ENCODE data around the gene IBA57. TPM values are rescaled to one million over a fixed set of nuclear protein-coding genes. Genes with fewer than 3 reads are reported as not detected.

Gene IBA57
- total and polyA plus RNA-seq, 2 of the 8 experiments (the other 6 are each of a cell fraction or from before 2014, with no cell fraction given), result 2.6 to 5.9 TPM

DNA sequence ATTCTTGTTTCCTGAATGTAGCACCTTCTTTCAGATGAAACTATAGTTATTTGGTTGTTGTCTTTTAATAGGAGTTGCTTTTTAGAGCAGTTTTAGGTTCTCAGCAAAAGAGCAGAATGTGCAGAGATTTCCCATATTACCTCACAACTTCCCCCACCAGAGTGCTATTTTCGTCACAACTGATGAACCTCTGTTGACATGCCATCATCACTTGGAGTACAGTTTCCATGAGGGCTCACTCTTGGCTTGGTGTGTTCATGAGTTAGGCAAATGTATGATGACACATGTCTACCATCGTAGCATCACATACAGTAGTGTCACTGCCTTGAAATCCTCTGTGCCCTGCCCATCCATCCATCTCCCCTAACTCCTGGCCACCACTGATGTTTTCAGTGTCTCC lies 3.7 kb downstream of the IBA57 start:
- H3K9me3 ChIP-seq (ENCODE audit: insufficient read depth in 2 of 2, low read depth in 1 of 2, low read length in 1 of 2), result no peaks in the 10 kb centered on the region
- no peak overlapping the region for H3K4ac ChIP-seq (replicated peaks; ENCODE audit: insufficient read length, low read depth, low read length)
- TF ChIP-seq TAF7 (optimal IDR thresholded peaks at IDR 0.05; ENCODE audit: borderline replicate concordance, low read depth, low read length), result no peak
- TF ChIP-seq TBP (IDR thresholded peaks at IDR 0.05; ENCODE audit: low read depth, low read length), result no peak
- CTCF ChIA-PET (ENCODE audit: partially characterized antibody), result interaction anchor here (3.5 kb wide), 1 partner anchor 11 kb away, joined by 14 read pairs; no protein-coding TSS in a partner anchor
- no peak overlapping the region for H3K4me3 ChIP-seq (ENCODE audit: extremely low read depth in 1 of 4, insufficient read depth in 2 of 4, low read depth in 3 of 4, low read length in 4 of 4)
- H2AK5ac ChIP-seq (ENCODE audit: low read depth, low read length), result no peak overlapping the region
- no peaks in the 10 kb centered on the region for H3K36me3 ChIP-seq (ENCODE audit: control insufficient read depth in 2 of 4, insufficient read depth in 4 of 4, low read length in 3 of 4)
- H2BK120ac ChIP-seq (replicated peaks; ENCODE audit: low read depth, low read length), result no peak overlapping the region
- H2AFZ ChIP-seq (ENCODE audit: low read length), result no peak overlapping the region
- no peaks in the 10 kb centered on the region for H3K27me3 ChIP-seq (replicated peaks in 1 of 4; ENCODE audit: control insufficient read depth in 3 of 4, extremely low read depth in 1 of 4, insufficient read depth in 3 of 4, low read length in 3 of 4)
- H3K18ac ChIP-seq (ENCODE audit: extremely low read depth, low read length), result no peak overlapping the region
- no peak overlapping the region for H3K9ac ChIP-seq (replicated peaks in 1 of 4; ENCODE audit: extremely low read depth in 1 of 4, low read depth in 3 of 4, low read length in 3 of 4)
- no peak overlapping the region for H3K27ac ChIP-seq (ENCODE audit: low read depth, low read length)
- H3K4me1 ChIP-seq (replicated peaks in 1 of 4; ENCODE audit: control insufficient read depth in 3 of 4, insufficient read depth in 4 of 4, low read length in 3 of 4), result peaks cover 0 to 7% (median 4%) of the 10 kb centered on the region in 4 experiments; a peak in 5 of 7 replicates
- H3K23me2 ChIP-seq (ENCODE audit: low read depth, low read length), result peaks cover 8% of the 10 kb centered on the region; the same call in 1 of the 2 replicates
- no peak overlapping the region for H2BK15ac ChIP-seq (ENCODE audit: low read length)
- no peak overlapping the region for H4K8ac ChIP-seq (ENCODE audit: extremely low read depth, insufficient read depth, low read length)
- H3K14ac ChIP-seq (ENCODE audit: insufficient read length), result no peak overlapping the region
- WGBS, 2 experiments (ENCODE audit: extremely low coverage in 1 of 2, insufficient coverage in 1 of 2, insufficient read length in 1 of 2, insufficient replicate concordance in 2 of 2, low coverage in 1 of 2, low lambda C conversion rate in 2 of 2, missing lambda C conversion rate in 1 of 2), result 93% methylated on average over 2 of the region's 2 CpGs; no CpG with 5 or more reads in 1 of the 2 experiments
- H4K91ac ChIP-seq (replicated peaks; ENCODE audit: insufficient read length, low read length), result no peak overlapping the region
- H2BK20ac ChIP-seq (ENCODE audit: low read length), result no peak overlapping the region
- DNase-seq (ENCODE audit: low read depth in 1 of 2, low spot score in 2 of 2) (no peak), FAIRE-seq (no peak)
- no peak overlapping the region for H2BK5ac ChIP-seq (ENCODE audit: low read depth, low read length)
- H3K23ac ChIP-seq (ENCODE audit: insufficient read length), result no peak overlapping the region
- no peak overlapping the region for H4K5ac ChIP-seq (ENCODE audit: insufficient read length, low read depth, low read length)
- POLR2A ChIA-PET (ENCODE audit: partially characterized antibody), result no interaction called here
- H3K56ac ChIP-seq (replicated peaks; ENCODE audit: insufficient read length, low read depth, low read length), result no peak overlapping the region
- no peak overlapping the region for H3K4me2 ChIP-seq (ENCODE audit: insufficient read depth in 1 of 2, low read depth in 2 of 2, low read length in 2 of 2)
- peaks cover 2% of the 10 kb centered on the region; the same call in 1 of the 2 replicates for H3K79me1 ChIP-seq (ENCODE audit: low read depth, low read length)
- no peak overlapping the region for H2BK12ac ChIP-seq (ENCODE audit: low read depth, low read length)
- H4K20me1 ChIP-seq (replicated peaks in 1 of 2; ENCODE audit: control insufficient read depth in 1 of 2, insufficient read depth in 2 of 2, low read length in 2 of 2), result peaks cover 8 to 21% of the 10 kb centered on the region in 2 experiments
- peaks cover 0 to 28% of the 10 kb centered on the region in 2 experiments; a peak in 2 of 4 replicates for H3K79me2 ChIP-seq (ENCODE audit: control insufficient read depth in 1 of 2, insufficient read depth in 2 of 2, low read length in 2 of 2)
